ENCODE results near the gene NRXN2. TPM values are rescaled to one million over a fixed set of nuclear protein-coding genes. Genes with fewer than 3 reads are reported as not detected.

The NRXN2 gene
- polyA plus RNA-seq, 1 of the 3 experiments (the other 2 are of a cell fraction) = 0.15 TPM

- Histone ChIP-seq H3K27ac (ENCODE audit: low read depth in 2 of 2, low read length in 1 of 2) (no peak overlapping the region), H3K4me3 (ENCODE audit: low read depth in 2 of 2, low read length in 1 of 2) (no peak overlapping the region), H3K9me2 (no peaks in the 10 kb centered on the region), H3K36me3 (replicated peaks in 1 of 2; ENCODE audit: control insufficient read depth in 1 of 2, insufficient read depth in 2 of 2, low read length in 1 of 2) (no peaks in the 10 kb centered on the region), H3K9ac (no peak overlapping the region), H4K20me1 (ENCODE audit: insufficient read depth) (no peaks in the 10 kb centered on the region), H2AFZ (ENCODE audit: low read depth) (no peak overlapping the region), H3F3A (replicated peaks; ENCODE audit: insufficient read depth) (no peaks in the 10 kb centered on the region), H3K9me3 (no peaks in the 10 kb centered on the region), H3K4me1 (ENCODE audit: control insufficient read depth in 1 of 2, insufficient read depth in 2 of 2, low read depth in 1 of 2, low read length in 1 of 2) (peaks cover 0 to 19% of the 10 kb centered on the region in 2 experiments; a peak in 2 of 4 replicates), H3K27me3 (ENCODE audit: insufficient read depth) (no peaks in the 10 kb centered on the region), H3K4me2 (no peak overlapping the region), H3K79me2 (ENCODE audit: insufficient read depth) (no peaks in the 10 kb centered on the region)
- 64% methylated on average over 3 of the region's 3 CpGs for WGBS (ENCODE audit: low lambda C conversion rate)
- DNase-seq = no peak
- ChIA-PET CTCF (interaction anchor here (4.2 kb wide), 1 partner anchor 80 kb away, joined by 21 read pairs; no protein-coding TSS in a partner anchor), POLR2A (no interaction called here)
- TF ChIP-seq USF2 (IDR thresholded peaks at IDR 0.05; ENCODE audit: borderline replicate concordance, low read depth, low read length) (no peak), REST (IDR thresholded peaks at IDR 0.05; ENCODE audit: low read depth, low read length) (no peak), ZBTB33 (IDR thresholded peaks at IDR 0.05; ENCODE audit: borderline replicate concordance, low read depth) (no peak), IRF3 (IDR thresholded peaks at IDR 0.05; ENCODE audit: low read depth, low read length) (no peak), TCF12 (IDR thresholded peaks at IDR 0.05) (no peak), EZH2phosphoT487 (IDR thresholded peaks at IDR 0.05; ENCODE audit: borderline replicate concordance, low read depth) (no peak), MXI1 (IDR thresholded peaks at IDR 0.05; ENCODE audit: low read depth, low read length) (no peak)
These were observed 152.7 kb downstream of the NRXN2 start for GRCh38 chr11:64570341-64570740.
